Spleen (tissue), 11 donors: Measurements from ENCODE around the gene APP. TPM values are rescaled to one million over a fixed set of nuclear protein-coding genes. Genes with fewer than 3 reads are reported as not detected.

Experiments used
- DNase-seq: peaks from one replicate; pipeline ENCODE4 v3.0.0-alpha.2; 2020
- H3K27ac ChIP-seq, 8 donors: fragments of 200-600 bp; sonication (generic) in 7 of 8; 1 replicate in 4 of 8; 2 replicates in 4 of 8; pipeline versions ENCODE4 v1.5.0 to v1.8.0; 2016 to 2021; ENCODE audit warnings: inconsistent platforms in 4 of 8, mild to moderate bottlenecking in 4 of 8, moderate library complexity in 1 of 8
- H3K27me3 ChIP-seq, 7 donors: fragments of 200-600 bp; sonication (generic) in 6 of 7; replicated peaks in 1 of 7; 1 replicate in 4 of 7; 2 replicates in 3 of 7; pipeline versions ENCODE4 v1.5.0 to v1.8.0; 2016 to 2021; ENCODE audit warnings: inconsistent platforms in 3 of 7, mild to moderate bottlenecking in 1 of 7
- H3K36me3 ChIP-seq, 6 donors: fragments of 200-600 bp; sonication (generic) in 5 of 6; 1 replicate in 4 of 6; 2 replicates in 2 of 6; pipeline versions ENCODE4 v1.5.0 to v1.8.0; 2016 to 2021; ENCODE audit warnings: inconsistent platforms in 2 of 6
- H3K4me1 ChIP-seq, 6 donors: fragments of 200-600 bp; sonication (generic) in 5 of 6; 1 replicate in 3 of 6; 2 replicates in 3 of 6; pipeline versions ENCODE4 v1.5.0 to v1.8.0; 2016 to 2021; ENCODE audit warnings: inconsistent platforms in 3 of 6
- H3K4me3 ChIP-seq, 8 donors: fragments of 200-600 bp; sonication (generic) in 7 of 8; 1 replicate in 4 of 8; 2 replicates in 4 of 8; pipeline versions ENCODE4 v1.5.0 to v1.8.0; 2016 to 2021; ENCODE audit warnings: inconsistent platforms in 4 of 8, mild to moderate bottlenecking in 4 of 8, moderate library complexity in 2 of 8
- H3K9me3 ChIP-seq, 8 donors: fragments of 200-600 bp; sonication (generic) in 7 of 8; 1 replicate in 4 of 8; 2 replicates in 4 of 8; pipeline versions ENCODE4 v1.5.0 to v1.8.0; 2016 to 2021; ENCODE audit warnings: inconsistent platforms in 4 of 8
- POLR2A ChIP-seq, 3 donors: fragments of 450-650 bp; IDR thresholded peaks; one replicate each; pipeline ENCODE4 v1.5.1; 2017; ENCODE audit warnings: antibody characterized with exemption in 3 of 3, mild to moderate bottlenecking in 1 of 3
- POLR2AphosphoS5 ChIP-seq, 3 donors: sonication (generic); formaldehyde crosslinking; IDR thresholded peaks; one replicate each; pipeline ENCODE4 v1.5.1; 2017; ENCODE audit warnings: antibody characterized with exemption in 3 of 3
- WGBS, 5 donors: extraction: QIAGEN DNeasy Blood & Tissue Kit in 3 of 5; methylation state at CpG; one replicate each; pipeline versions ENCODE4 v1.1.5 to v1.1.7; 2013 to 2018; 5-methylcytosine and 5-hydroxymethylcytosine counted together
- intact Hi-C: fragments of 100-400 bp; cut with DNase I; formaldehyde crosslinking; loops from one replicate; pipeline ENCODE4 v1.15.0; 2023; ENCODE audit warnings: low total_unique reads
- polyA plus RNA-seq, 3 donors: library from polyadenylated mRNA; stranded (reverse); fragments of 200-250 nt; gene quantifications; one replicate each; pipeline ENCODE4 v1.2.1, GENCODE V29; 2013
- total RNA-seq, 7 donors: library from RNA; depleted of rRNA in 3 of 7; stranded (reverse); fragments of >200 nt in 3 of 7; fragmentation: NEBNext Ultra II Directional in 4 of 7; extraction: Animal tissue kit (Norgen Biotek cat#: 25700) in 4 of 7; gene quantifications; one replicate each; pipeline versions ENCODE4 v1.1.0 to v1.2.1, GENCODE V29; 2016 to 2021
- TF ChIP-seq, protein P1 (sequence below), 11 experiments: fragments of 200-600 bp in 7 of 11; fragments of 450-650 bp in 4 of 11; sonication (generic) in 4 of 11; IDR thresholded peaks in 8 of 11; conservative IDR thresholded peaks in 3 of 11; 1 replicate in 7 of 11; 2 replicates in 4 of 11; pipeline versions ENCODE4 v1.4.0 to v1.8.0; 2016 to 2021; ENCODE audit warnings: antibody characterized with exemption in 11 of 11, inconsistent platforms in 4 of 11, mild to moderate bottlenecking in 1 of 11
- donor health status: healthy with polysubstance abuse.
- donor health status: DM: no; HTN: no; CAD: no; lungs with moderate emphysema.
- donor health status: DM: no; HTN: no; CAD: no.
- donor health status: Bipolar disorder and iron deficiency.
- donor health status: healthy.
- donor health status: DM: no; HTN: no; CAD: no.
- donor health status: DM: yes; HTN: yes; CAD: no.

APP gene
- total and polyA plus RNA-seq, 10 donors = 25.3 to 398 (median 282) TPM

DNA sequence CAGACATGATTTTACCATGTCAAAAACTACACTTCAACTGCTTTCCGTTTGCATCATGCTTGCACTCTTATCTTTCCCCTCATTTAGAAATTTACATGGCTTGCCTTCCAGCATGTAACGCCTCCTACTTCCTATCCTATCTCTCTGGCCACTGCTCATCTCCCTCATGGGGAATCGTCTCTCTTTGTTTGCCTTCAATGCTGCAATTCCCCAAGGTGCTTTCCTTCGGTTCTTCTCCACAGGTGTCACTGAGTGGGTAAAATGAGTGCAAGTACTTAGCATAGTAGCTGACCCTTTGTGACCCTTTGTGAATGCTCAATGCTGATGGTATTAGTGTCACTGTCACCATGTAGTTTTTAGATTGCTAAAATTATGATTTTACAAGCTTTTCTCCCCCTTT is 63.1 kb downstream of the APP start:
- no peaks in the 10 kb centered on the region for H3K4me1 ChIP-seq
- H3K27ac ChIP-seq = no peak overlapping the region
- H3K4me3 ChIP-seq = no peak overlapping the region
- no peak for TF ChIP-seq POLR2A (IDR thresholded peaks at IDR 0.05)
- no peak for TF ChIP-seq POLR2AphosphoS5 (IDR thresholded peaks at IDR 0.05)
- TF ChIP-seq, protein P1, sequence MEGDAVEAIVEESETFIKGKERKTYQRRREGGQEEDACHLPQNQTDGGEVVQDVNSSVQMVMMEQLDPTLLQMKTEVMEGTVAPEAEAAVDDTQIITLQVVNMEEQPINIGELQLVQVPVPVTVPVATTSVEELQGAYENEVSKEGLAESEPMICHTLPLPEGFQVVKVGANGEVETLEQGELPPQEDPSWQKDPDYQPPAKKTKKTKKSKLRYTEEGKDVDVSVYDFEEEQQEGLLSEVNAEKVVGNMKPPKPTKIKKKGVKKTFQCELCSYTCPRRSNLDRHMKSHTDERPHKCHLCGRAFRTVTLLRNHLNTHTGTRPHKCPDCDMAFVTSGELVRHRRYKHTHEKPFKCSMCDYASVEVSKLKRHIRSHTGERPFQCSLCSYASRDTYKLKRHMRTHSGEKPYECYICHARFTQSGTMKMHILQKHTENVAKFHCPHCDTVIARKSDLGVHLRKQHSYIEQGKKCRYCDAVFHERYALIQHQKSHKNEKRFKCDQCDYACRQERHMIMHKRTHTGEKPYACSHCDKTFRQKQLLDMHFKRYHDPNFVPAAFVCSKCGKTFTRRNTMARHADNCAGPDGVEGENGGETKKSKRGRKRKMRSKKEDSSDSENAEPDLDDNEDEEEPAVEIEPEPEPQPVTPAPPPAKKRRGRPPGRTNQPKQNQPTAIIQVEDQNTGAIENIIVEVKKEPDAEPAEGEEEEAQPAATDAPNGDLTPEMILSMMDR (IDR thresholded peaks at IDR 0.05 in 8 of 11, conservative IDR thresholded peaks at IDR 0.05 in 3 of 11) = no peak
- H3K9me3 ChIP-seq = peaks cover 0 to 3% (median 0%) of the 10 kb centered on the region in 8 donors
- no peaks in the 10 kb centered on the region for H3K27me3 ChIP-seq
- intact Hi-C loops = no loop called here
- 68 to 82% (median 78%) methylated on average over 4 of the region's 4 CpGs for WGBS, 5 donors
- DNase-seq = no peak
- H3K36me3 ChIP-seq = peaks cover 0 to 46% (median 2%) of the 10 kb centered on the region in 6 donors

DNA sequence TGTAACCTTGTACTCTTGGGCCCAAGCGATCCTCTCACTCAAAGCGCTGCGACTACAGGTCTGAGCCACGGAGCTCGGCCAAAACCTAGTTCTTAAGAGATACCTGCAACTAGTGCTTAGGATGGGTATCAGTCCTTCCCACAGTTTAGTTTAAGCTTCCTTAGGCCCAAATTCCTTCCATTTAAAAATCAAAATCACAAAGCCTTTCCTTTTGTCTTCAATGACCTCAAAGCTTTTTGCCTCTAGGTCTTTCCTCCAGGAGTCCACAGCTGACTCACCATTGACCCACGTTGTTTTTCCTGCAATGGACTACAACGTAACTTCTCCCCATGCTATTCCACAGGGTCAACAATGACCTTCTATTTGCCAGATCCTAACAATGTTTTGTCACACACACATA is 64.0 kb downstream of the APP start:
- DNase-seq = no peak
- TF ChIP-seq, protein P1 (IDR thresholded peaks at IDR 0.05 in 8 of 11, conservative IDR thresholded peaks at IDR 0.05 in 3 of 11) = no peak
- no peak for TF ChIP-seq POLR2AphosphoS5 (IDR thresholded peaks at IDR 0.05)
- no peak for TF ChIP-seq POLR2A (IDR thresholded peaks at IDR 0.05)
- Histone ChIP-seq H3K27me3 (no peaks in the 10 kb centered on the region), H3K9me3 (peaks cover 0 to 3% (median 0%) of the 10 kb centered on the region in 8 donors), H3K36me3 (peaks cover 0 to 42% (median under 1%) of the 10 kb centered on the region in 6 donors), H3K4me1 (no peaks in the 10 kb centered on the region), H3K27ac (no peak overlapping the region), H3K4me3 (no peak overlapping the region)
- WGBS, 5 donors = 80 to 94% (median 91%) methylated on average over 7 of the region's 7 CpGs
- intact Hi-C loops = no loop called here

DNA sequence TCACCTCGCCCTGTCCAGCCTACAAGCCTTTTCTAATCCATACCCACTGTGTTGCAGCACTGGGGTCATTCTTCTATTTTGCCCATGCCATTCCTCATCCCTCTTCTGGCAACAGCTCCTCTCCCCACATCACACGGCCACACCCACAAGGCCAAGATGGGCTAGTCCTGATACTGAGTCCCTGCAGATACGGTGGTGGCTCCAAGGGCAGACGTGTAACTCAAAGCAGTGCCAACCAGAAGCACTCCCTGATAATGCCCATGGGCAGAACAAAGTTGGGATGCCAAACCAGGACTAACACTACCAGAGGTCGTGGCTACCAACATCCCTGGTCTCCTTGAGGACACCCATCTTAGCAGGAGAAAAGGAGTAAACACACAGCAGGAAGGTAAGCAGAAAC is 64.8 kb downstream of the APP start:
- peaks cover 0 to 3% (median 0%) of the 10 kb centered on the region in 8 donors for H3K9me3 ChIP-seq
- peaks cover 0 to 36% (median 0%) of the 10 kb centered on the region in 6 donors for H3K36me3 ChIP-seq
- DNase-seq = no peak
- no peak overlapping the region for H3K27ac ChIP-seq
- peaks cover 0 to 2% (median 0%) of the 10 kb centered on the region in 6 donors for H3K4me1 ChIP-seq
- 76 to 92% (median 87%) methylated on average over 5 of the region's 5 CpGs for WGBS, 5 donors
- TF ChIP-seq POLR2A (IDR thresholded peaks at IDR 0.05) (no peak), POLR2AphosphoS5 (IDR thresholded peaks at IDR 0.05) (no peak)
- TF ChIP-seq, protein P1 (IDR thresholded peaks at IDR 0.05 in 8 of 11, conservative IDR thresholded peaks at IDR 0.05 in 3 of 11) = no peak
- intact Hi-C loops = no loop called here
- H3K27me3 ChIP-seq = no peaks in the 10 kb centered on the region
- no peak overlapping the region for H3K4me3 ChIP-seq

DNA sequence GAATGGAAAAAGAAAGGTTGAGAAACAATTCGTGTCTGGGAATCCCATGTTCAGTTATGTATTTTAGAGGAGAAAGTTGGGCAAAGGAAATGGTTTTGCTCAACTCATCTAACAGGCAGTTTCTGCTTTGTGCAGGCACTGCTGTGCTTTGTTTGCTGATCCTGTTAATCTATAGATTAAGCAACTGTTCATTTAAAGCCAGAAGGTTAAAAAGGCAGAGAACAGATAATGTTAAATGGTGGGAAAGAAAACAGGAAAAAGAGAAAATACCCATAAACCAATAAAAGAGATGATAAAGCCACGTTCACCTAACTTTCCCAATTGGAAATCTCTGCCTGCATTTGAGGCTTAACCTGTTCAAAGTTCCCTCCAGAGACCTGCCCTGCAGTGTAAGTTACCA is 70.0 kb downstream of the APP start:
- TF ChIP-seq, protein P1 (IDR thresholded peaks at IDR 0.05 in 8 of 11, conservative IDR thresholded peaks at IDR 0.05 in 3 of 11) = no peak
- TF ChIP-seq POLR2A (IDR thresholded peaks at IDR 0.05) (no peak), POLR2AphosphoS5 (IDR thresholded peaks at IDR 0.05) (no peak)
- Histone ChIP-seq H3K9me3 (peaks cover 0 to 3% (median 0%) of the 10 kb centered on the region in 8 donors), H3K4me3 (no peak overlapping the region), H3K27me3 (no peaks in the 10 kb centered on the region), H3K4me1 (peaks cover 0 to 19% (median 0%) of the 10 kb centered on the region in 6 donors), H3K36me3 (peaks cover 0 to 10% (median 0%) of the 10 kb centered on the region in 6 donors), H3K27ac (no peak overlapping the region)
- no peak for DNase-seq
- intact Hi-C loops = no loop called here
- WGBS, 5 donors = 50 to 72% (median 63%) methylated on average over 2 of the region's 2 CpGs
